ENCODE results near the gene GRK2.

GRK2 gene

GRCh38 chr11:67282155-67282875 is 16.0 kb downstream of the GRK2 start:
- no peak for DNase-seq (ENCODE audit: low read depth)

- no peak for DNase-seq (ENCODE audit: low read depth)
These were observed 16.7 kb downstream of the GRK2 start for GRCh38 chr11:67282876-67283371.

DNA sequence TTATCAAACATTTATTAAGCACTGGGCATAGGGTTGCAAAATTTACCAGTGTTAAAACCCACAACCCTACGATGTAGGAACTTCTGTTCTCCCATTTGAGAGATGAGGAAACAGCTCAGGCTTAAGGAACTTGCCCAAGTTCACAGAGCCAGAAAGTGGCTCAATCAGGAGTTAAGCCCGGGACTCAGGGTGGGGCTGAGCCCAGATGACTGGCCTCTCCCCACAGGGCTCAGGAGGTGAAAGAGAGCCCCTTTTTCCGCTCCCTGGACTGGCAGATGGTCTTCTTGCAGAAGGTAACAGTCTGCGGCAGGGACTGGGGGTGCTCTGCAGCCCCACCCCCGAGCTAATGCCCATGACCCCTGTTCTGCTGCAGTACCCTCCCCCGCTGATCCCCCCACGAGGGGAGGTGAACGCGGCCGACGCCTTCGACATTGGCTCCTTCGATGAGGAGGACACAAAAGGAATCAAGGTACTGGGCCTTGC is 17.2 kb downstream of the GRK2 start:
- DNase-seq (ENCODE audit: low read depth): no peak

- no peak for DNase-seq (ENCODE audit: low read depth)
These were observed 18.7 kb downstream of the GRK2 start for GRCh38 chr11:67284811-67285540.

- DNase-seq (ENCODE audit: low read depth): no peak
These were observed 19.5 kb downstream of the GRK2 start for GRCh38 chr11:67285541-67286498.

GRCh38 chr11:67286621-67287333 is 20.5 kb downstream of the GRK2 start:
- DNase-seq (ENCODE audit: low read depth): no peak

DNA sequence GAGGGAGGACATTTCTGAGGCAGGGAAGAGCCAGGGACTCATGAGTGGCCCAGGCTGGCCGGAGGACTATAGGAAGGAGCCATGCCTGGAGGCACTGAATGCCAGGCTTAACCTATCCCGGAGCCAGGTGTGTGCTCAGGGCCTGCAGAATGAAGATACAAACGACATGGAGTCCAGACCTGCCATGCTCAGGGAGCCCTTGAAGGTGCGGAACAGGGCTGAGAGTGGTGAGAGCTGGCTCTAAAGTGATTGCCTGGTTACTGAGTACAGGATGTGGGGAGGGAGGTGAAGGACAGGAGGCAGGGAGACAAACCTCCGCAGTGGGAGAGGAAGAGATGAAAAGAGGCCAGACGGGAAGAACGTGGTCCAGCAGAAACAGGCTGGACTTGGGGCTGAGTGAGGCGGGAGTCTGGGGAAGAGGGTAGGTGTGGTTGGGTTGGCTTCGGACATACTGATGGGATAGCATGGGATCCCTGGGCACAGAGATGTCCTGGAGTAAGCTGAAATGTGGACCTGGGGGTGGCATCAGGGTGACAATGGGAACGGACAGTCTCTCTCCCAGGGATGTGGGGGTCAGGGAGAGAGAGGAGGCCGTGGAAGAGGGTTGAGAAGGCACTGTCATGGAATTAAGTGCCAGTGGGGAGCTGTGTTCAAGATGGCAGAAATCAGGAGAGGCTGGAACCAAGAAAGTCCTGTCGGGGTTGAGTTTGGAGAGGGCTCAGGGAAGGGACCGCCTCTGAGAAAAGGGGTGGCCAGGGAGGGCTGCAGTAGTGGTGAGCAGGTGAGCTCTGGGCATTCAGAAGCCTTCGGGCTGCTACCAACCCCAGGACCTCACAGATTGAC is 21.3 kb downstream of the GRK2 start:
- DNase-seq (ENCODE audit: low read depth): no peak

DNA sequence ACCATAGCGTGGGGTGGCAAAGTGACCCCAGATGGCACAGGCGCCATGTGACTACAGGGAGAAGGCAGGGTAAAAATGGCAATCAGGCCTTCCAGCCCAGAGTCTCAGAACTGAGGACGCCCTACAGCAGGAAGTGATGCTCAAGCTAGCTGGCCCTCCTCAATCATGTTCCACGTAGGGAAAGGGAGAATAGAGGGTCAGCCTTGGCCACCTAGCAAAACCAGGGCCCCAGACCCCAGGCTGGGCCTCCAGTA is 21.9 kb downstream of the GRK2 start:
- no peak for DNase-seq (ENCODE audit: low read depth)

GRCh38 chr11:67288452-67289225 is 22.4 kb downstream of the GRK2 start:
- peak; percentile 81 for DNase-seq (ENCODE audit: low read depth)

GRCh38 chr11:67289226-67289650 is 23.0 kb downstream of the GRK2 start, which contains the start of gene ANKRD13D:
Gene ANKRD13D, plus strand, starts transcription at chr11:67289303. Its CDS starts 158 bp downstream, at chr11:67289461.
- no peak for DNase-seq (ENCODE audit: low read depth)

- DNase-seq (ENCODE audit: low read depth): no peak
These were observed 23.6 kb downstream of the GRK2 start for GRCh38 chr11:67289651-67290479.

- no peak for DNase-seq (ENCODE audit: low read depth)
These were observed 24.5 kb downstream of the GRK2 start for GRCh38 chr11:67290801-67291200.

- no peak for DNase-seq (ENCODE audit: low read depth)
These were observed 25.5 kb downstream of the GRK2 start for GRCh38 chr11:67291481-67292381.

GRCh38 chr11:67292671-67293070 is 26.4 kb downstream of the GRK2 start:
- DNase-seq (ENCODE audit: low read depth): no peak

DNA sequence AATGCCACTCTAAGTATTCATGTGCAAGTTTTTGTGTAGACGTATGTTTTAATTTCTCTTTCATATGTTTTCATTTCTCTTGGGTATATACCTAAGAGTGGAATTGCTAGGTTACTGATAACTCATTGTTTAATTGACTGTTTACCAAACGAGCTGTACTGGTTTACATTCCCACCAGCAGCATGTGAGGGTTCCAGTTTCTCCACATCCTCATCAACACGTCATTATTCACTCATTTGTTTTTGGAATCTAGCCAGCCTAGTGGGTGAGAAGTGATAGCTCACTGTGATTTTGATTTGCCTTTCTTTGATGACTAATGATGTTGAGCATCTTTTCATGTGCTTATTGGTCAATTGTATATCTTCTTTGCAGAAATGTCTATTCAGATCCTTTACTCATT is 26.8 kb downstream of the GRK2 start:
- DNase-seq (ENCODE audit: low read depth): no peak

GRCh38 chr11:67295846-67296245 is 29.6 kb downstream of the GRK2 start:
- no peak for DNase-seq (ENCODE audit: low read depth)

DNA sequence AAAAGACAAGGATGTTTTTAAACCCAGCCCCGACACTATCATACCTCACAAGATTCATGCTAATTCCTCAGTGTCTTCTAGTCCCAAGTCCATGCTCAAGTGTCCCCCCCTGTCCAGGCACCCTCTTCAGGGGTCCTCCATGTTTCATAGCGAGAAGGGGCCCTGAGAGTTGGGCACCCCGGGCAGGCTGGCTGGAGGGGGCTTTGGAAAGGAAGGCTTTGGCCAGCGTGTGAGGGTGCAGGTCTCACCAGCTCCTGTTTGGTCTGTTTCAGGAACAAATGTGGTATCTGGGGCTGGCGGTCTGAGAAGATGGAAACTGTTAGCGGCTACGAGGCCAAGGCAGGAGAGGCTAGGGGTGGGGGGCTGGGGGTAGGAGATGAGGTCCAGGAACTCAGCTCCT is 32.5 kb downstream of the GRK2 start:
- no peak for DNase-seq (ENCODE audit: low read depth)
